SK-N-SH (cell line): ENCODE results near the gene STRN. TPM values are rescaled to one million over a fixed set of nuclear protein-coding genes. Genes with fewer than 3 reads are reported as not detected.

ENCODE experiments used
- CTCF ChIA-PET: fragments of 300-600, 350-600 bp; formaldehyde crosslinking; extraction: SDS; loops from one replicate; lab custom pipeline; 2021; lab: Yijun Ruan, JAX
- POLR2A ChIA-PET: fragments of 350-600 bp; sonication (Branson Sonifier 250); formaldehyde crosslinking; extraction: SDS; loops from one replicate; lab custom pipeline; 2020; ENCODE audit warnings: antibody characterized with exemption, inconsistent platforms; lab: Yijun Ruan, JAX
- DNase-seq: peaks from one replicate; pipeline ENCODE4 v3.0.0; 2012
- H2AFZ ChIP-seq: fragments of 200-600 bp; sonication (generic); 2 replicates; pipeline ENCODE4 v1.8.1; 2016; ENCODE audit warnings: antibody characterized with exemption, mild to moderate bottlenecking, low read depth
- H3F3A ChIP-seq: fragments of 200-600 bp; sonication (generic); replicated peaks from 2 replicates; pipeline ENCODE3; 2016; ENCODE audit warnings: antibody characterized with exemption, mild to moderate bottlenecking; ENCODE audit not compliant: insufficient read depth
- H3K27ac ChIP-seq, 2 experiments: fragments of 200-500 bp in 1 of 2; fragments of 200-600 bp in 1 of 2; sonication (Bioruptor generic) in 1 of 2; sonication (generic), shearing (Covaris generic) in 1 of 2; 2 replicates each; pipeline versions ENCODE4 v1.5.1 to v1.6.1; 2014 to 2016; ENCODE audit warnings: low read depth in 2 of 2, inconsistent platforms in 1 of 2, low read length in 1 of 2, mild to moderate bottlenecking in 1 of 2, mixed read lengths in 1 of 2
- H3K27me3 ChIP-seq: fragments of 200-600 bp; sonication (generic), shearing (Covaris generic); 2 replicates; pipeline ENCODE4 v1.6.1; 2016; ENCODE audit warnings: mixed run types; ENCODE audit not compliant: insufficient read depth
- H3K36me3 ChIP-seq, 2 experiments: fragments of 200-500 bp in 1 of 2; fragments of 200-600 bp in 1 of 2; sonication (Bioruptor generic) in 1 of 2; sonication (generic) in 1 of 2; replicated peaks in 1 of 2; 2 replicates each; pipeline versions ENCODE3 to v1.5.1; 2014 to 2016; ENCODE audit warnings: low read length in 1 of 2, mild to moderate bottlenecking in 1 of 2; ENCODE audit not compliant: insufficient read depth in 2 of 2, control insufficient read depth in 1 of 2
- H3K4me1 ChIP-seq, 2 experiments: fragments of 200-500 bp in 1 of 2; fragments of 200-600 bp in 1 of 2; sonication (Bioruptor generic) in 1 of 2; sonication (generic), shearing (Covaris generic) in 1 of 2; 2 replicates each; pipeline versions ENCODE4 v1.5.1 to v1.6.1; 2014 to 2016; ENCODE audit warnings: low read depth in 1 of 2, low read length in 1 of 2, mixed run types in 1 of 2; ENCODE audit not compliant: insufficient read depth in 2 of 2, control insufficient read depth in 1 of 2
- H3K4me2 ChIP-seq: fragments of 200-600 bp; sonication (generic), shearing (Covaris generic); 2 replicates; pipeline ENCODE4 v1.6.1; 2017; ENCODE audit warnings: mixed run types
- H3K4me3 ChIP-seq, 2 experiments: fragments of 200-500 bp in 1 of 2; fragments of 200-600 bp in 1 of 2; sonication (Bioruptor generic) in 1 of 2; sonication (generic), shearing (Covaris generic) in 1 of 2; 2 replicates each; pipeline versions ENCODE4 v1.5.1 to v1.8.1; 2014 to 2016; ENCODE audit warnings: low read depth in 2 of 2, inconsistent platforms in 1 of 2, low read length in 1 of 2, mild to moderate bottlenecking in 1 of 2, mixed read lengths in 1 of 2, moderate library complexity in 1 of 2
- H3K79me2 ChIP-seq: fragments of 200-600 bp; sonication (generic); 2 replicates; pipeline ENCODE4 v1.8.1; 2017; ENCODE audit warnings: mild to moderate bottlenecking; ENCODE audit not compliant: insufficient read depth
- H3K9ac ChIP-seq: fragments of 200-600 bp; sonication (generic); 2 replicates; pipeline ENCODE4 v1.6.1; 2017; ENCODE audit warnings: mixed run types
- H3K9me2 ChIP-seq: fragments of 200-600 bp; sonication (generic); 2 replicates; pipeline ENCODE4 v1.6.1; 2017; ENCODE audit warnings: mixed run types
- H3K9me3 ChIP-seq: fragments of 200-600 bp; sonication (generic); 2 replicates; pipeline ENCODE4 v1.6.1; 2017; ENCODE audit warnings: mixed run types, mild to moderate bottlenecking, moderate library complexity
- H4K20me1 ChIP-seq: fragments of 200-600 bp; sonication (generic); 2 replicates; pipeline ENCODE4 v1.6.1; 2017; ENCODE audit warnings: mild to moderate bottlenecking, mixed run types; ENCODE audit not compliant: insufficient read depth
- ELF1 ChIP-seq: IDR thresholded peaks from 2 replicates; pipeline ENCODE4 v1.4.0; 2012
- EP300 ChIP-seq, 2 experiments: IDR thresholded peaks; 2 replicates each; pipeline versions ENCODE4 v1.4.0 to v1.6.1; 2012; ENCODE audit warnings: borderline replicate concordance in 1 of 2, low read depth in 1 of 2, low read length in 1 of 2
- FOSL2 ChIP-seq: IDR thresholded peaks from 2 replicates; pipeline ENCODE4 v1.4.0; 2012; ENCODE audit warnings: low read depth, mild to moderate bottlenecking, moderate library complexity, borderline replicate concordance
- GATA2 ChIP-seq: sonication (generic); formaldehyde crosslinking; IDR thresholded peaks from 2 replicates; pipeline ENCODE4 v1.5.0; 2020; ENCODE audit warnings: mild to moderate bottlenecking, missing genetic modification reagents
- NFIC ChIP-seq: IDR thresholded peaks from 2 replicates; pipeline ENCODE4 v1.4.0; 2012; ENCODE audit warnings: borderline replicate concordance
- RAD21 ChIP-seq: IDR thresholded peaks from 2 replicates; pipeline ENCODE4 v1.6.1; 2012; ENCODE audit warnings: mild to moderate bottlenecking, low read length
- RCOR1 ChIP-seq: fragments of 150-350 bp; IDR thresholded peaks from 2 replicates; pipeline ENCODE4 v1.6.1; 2017; ENCODE audit warnings: antibody characterized with exemption, low read length
- REST ChIP-seq: IDR thresholded peaks from 2 replicates; pipeline ENCODE4 v1.6.1; 2012; ENCODE audit warnings: mild to moderate bottlenecking, low read depth, low read length, moderate library complexity
- RFX5 ChIP-seq: IDR thresholded peaks from 2 replicates; pipeline ENCODE4 v1.6.1; 2012; ENCODE audit warnings: mild to moderate bottlenecking, improper control_type of control experiment, low read length
- RXRA ChIP-seq: IDR thresholded peaks from 2 replicates; pipeline ENCODE4 v1.4.0; 2012; ENCODE audit warnings: low read depth, mild to moderate bottlenecking, borderline replicate concordance
- SIN3A ChIP-seq: IDR thresholded peaks from 2 replicates; pipeline ENCODE4 v1.6.1; 2012; ENCODE audit warnings: low read depth, mild to moderate bottlenecking, low read length, moderate library complexity, borderline replicate concordance
- TCF12 ChIP-seq: IDR thresholded peaks from 2 replicates; pipeline ENCODE4 v1.4.0; 2012
- TEAD4 ChIP-seq: IDR thresholded peaks from 2 replicates; pipeline ENCODE4 v1.4.0; 2012; ENCODE audit warnings: mild to moderate bottlenecking, borderline replicate concordance; ENCODE audit not compliant: insufficient read depth
- YY1 ChIP-seq: IDR thresholded peaks from 2 replicates; pipeline ENCODE4 v1.4.0; 2012; ENCODE audit warnings: low read depth, mild to moderate bottlenecking
- ZBTB33 ChIP-seq: IDR thresholded peaks from 2 replicates; pipeline ENCODE4 v1.4.0; 2012; ENCODE audit warnings: low read depth, borderline replicate concordance
- WGBS: methylation state at CpG from one replicate; pipeline ENCODE4 v1.1.6; 2017; ENCODE audit warnings: low lambda C conversion rate; 5-methylcytosine and 5-hydroxymethylcytosine counted together
- polyA plus RNA-seq, 3 experiments: library from polyadenylated mRNA; depleted of rRNA; stranded (reverse); fragments of >200 nt; gene quantifications; 2 replicates each; pipeline ENCODE4 v1.2.3, GENCODE V29; 2012

Gene STRN
- polyA plus RNA-seq, 1 of the 3 experiments (the other 2 are of a cell fraction), result 4.8 TPM

DNA sequence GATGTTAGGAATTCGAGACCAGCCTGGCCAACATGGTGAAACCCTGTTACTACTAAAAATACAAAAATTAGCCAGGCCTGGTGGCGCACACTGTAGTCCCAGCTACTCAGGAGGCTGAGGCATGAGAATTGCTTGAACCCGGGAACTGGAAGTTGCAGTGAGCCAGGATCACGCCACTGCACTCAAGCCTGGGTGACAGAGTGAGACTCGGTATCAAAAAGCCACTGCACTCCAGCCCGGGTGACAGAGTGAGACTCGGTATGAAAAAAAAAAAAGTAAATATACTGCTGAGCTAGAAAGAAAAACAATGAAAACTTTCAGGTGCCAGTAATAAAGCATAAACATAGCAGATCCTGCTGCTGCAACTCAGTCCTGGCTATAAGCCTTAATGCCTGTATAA, 73.5 kb downstream of the STRN start:
- ChIA-PET CTCF (no interaction called here), POLR2A (no interaction called here)
- peaks cover 12% of the 10 kb centered on the region for H3K79me2 ChIP-seq
- no peak overlapping the region for H2AFZ ChIP-seq
- H3K4me1 ChIP-seq, result no peaks in the 10 kb centered on the region
- peaks cover 10 to 25% of the 10 kb centered on the region in 2 experiments for H3K36me3 ChIP-seq
- H3K9me2 ChIP-seq, result no peaks in the 10 kb centered on the region
- no peak overlapping the region for H3K4me3 ChIP-seq
- H4K20me1 ChIP-seq, result no peaks in the 10 kb centered on the region
- DNase-seq, result no peak
- H3K27ac ChIP-seq, result no peak overlapping the region
- no peak overlapping the region for H3K9ac ChIP-seq
- TF ChIP-seq RFX5, result no peak
- TF ChIP-seq YY1, result no peak
- no peak for TF ChIP-seq REST
- no peak for TF ChIP-seq TEAD4
- TF ChIP-seq NFIC, result no peak
- TF ChIP-seq ZBTB33, result no peak
- no peak for TF ChIP-seq RCOR1
- no peak for TF ChIP-seq RAD21
- no peak for TF ChIP-seq SIN3A
- WGBS, result 85% methylated on average over 7 of the region's 7 CpGs
- no peak overlapping the region for H3K4me2 ChIP-seq
- H3K27me3 ChIP-seq, result no peaks in the 10 kb centered on the region
- peaks cover 16% of the 10 kb centered on the region for H3F3A ChIP-seq
- no peaks in the 10 kb centered on the region for H3K9me3 ChIP-seq

DNA sequence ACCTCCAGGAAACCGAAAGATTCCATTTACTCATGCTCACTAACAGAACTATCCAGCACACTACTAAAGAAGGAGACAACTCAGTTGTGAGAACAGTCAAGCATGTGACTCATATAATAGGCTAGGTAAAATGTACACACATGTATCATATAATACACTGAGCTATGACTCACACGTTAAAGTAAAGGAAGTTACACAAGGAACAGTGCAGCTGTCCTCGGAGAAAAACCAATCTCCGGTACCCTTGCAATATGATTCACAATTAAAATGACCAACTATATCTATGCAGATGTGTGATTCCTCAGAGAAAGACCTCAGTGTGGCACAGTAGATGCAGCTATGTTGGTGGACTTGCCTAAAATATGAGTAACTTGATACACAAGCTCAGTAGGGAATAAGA, 76.5 kb downstream of the STRN start:
- Histone ChIP-seq H2AFZ (no peak overlapping the region), H3K9me2 (no peaks in the 10 kb centered on the region), H4K20me1 (no peaks in the 10 kb centered on the region), H3K27ac (peak overlapping the region; percentile 13 to 81; a peak in 3 of 4 replicates), H3K9me3 (no peaks in the 10 kb centered on the region), H3K36me3 (peaks cover 28 to 29% of the 10 kb centered on the region in 2 experiments), H3F3A (peaks cover 16% of the 10 kb centered on the region), H3K79me2 (peaks cover 12% of the 10 kb centered on the region), H3K4me2 (peak overlapping the region; percentile 45), H3K4me1 (no peaks in the 10 kb centered on the region), H3K4me3 (peak overlapping the region; percentile 19 to 20; a peak in 1 of 4 replicates), H3K9ac (peak overlapping the region; percentile 1; the same call in 1 of the 2 replicates), H3K27me3 (no peaks in the 10 kb centered on the region)
- 10% methylated on average over 4 of the region's 4 CpGs for WGBS
- POLR2A ChIA-PET, result no interaction called here
- CTCF ChIA-PET, result no interaction called here
- DNase-seq, result no peak
- TF ChIP-seq ELF1 (peak; percentile 44; the same call in 1 of the 2 replicates), ZBTB33 (peak; percentile 42; the same call in 1 of the 2 replicates), RXRA (peak; percentile 20; the same call in 1 of the 2 replicates), RAD21 (no peak), GATA2 (CRISPR knock-in tag) (no peak), REST (0 out of 2 replicates have a peak, but pooled peaks have one; percentile 21), TEAD4 (0 out of 2 replicates have a peak, but pooled peaks have one; percentile 36), TCF12 (peak; percentile 93), EP300 (IDR thresholded peaks at IDR 0.05; ENCODE audit: borderline replicate concordance in 1 of 2, low read depth in 1 of 2, low read length in 1 of 2) (peak in 1 of 2 experiments; percentile 68; a peak in 2 of 4 replicates), FOSL2 (peak; percentile 98)
